Neuron (in vitro differentiated cells): ENCODE data around the gene CCDC8.

ENCODE experiments used
- H2AFZ ChIP-seq: one replicate; pipeline ENCODE4 v1.6.1; 2013; ENCODE audit warnings: low read depth, mild to moderate bottlenecking, inconsistent platforms, low read length, moderate library complexity
- H3K27me3 ChIP-seq: one replicate; pipeline ENCODE4 v1.6.1; 2013; ENCODE audit warnings: low read length; ENCODE audit not compliant: insufficient read depth
- H3K36me3 ChIP-seq: one replicate; pipeline ENCODE4 v1.6.1; 2013; ENCODE audit warnings: low read length; ENCODE audit not compliant: insufficient read depth
- H3K4me1 ChIP-seq: one replicate; pipeline ENCODE4 v1.6.1; 2013; ENCODE audit warnings: low read length; ENCODE audit not compliant: insufficient read depth
- H3K4me3 ChIP-seq: 2 replicates; pipeline ENCODE4 v1.5.1; 2013; ENCODE audit warnings: mild to moderate bottlenecking, low read length, moderate library complexity
- H3K9me3 ChIP-seq: one replicate; pipeline ENCODE4 v1.6.1; 2013; ENCODE audit warnings: low read length

Gene CCDC8

DNA sequence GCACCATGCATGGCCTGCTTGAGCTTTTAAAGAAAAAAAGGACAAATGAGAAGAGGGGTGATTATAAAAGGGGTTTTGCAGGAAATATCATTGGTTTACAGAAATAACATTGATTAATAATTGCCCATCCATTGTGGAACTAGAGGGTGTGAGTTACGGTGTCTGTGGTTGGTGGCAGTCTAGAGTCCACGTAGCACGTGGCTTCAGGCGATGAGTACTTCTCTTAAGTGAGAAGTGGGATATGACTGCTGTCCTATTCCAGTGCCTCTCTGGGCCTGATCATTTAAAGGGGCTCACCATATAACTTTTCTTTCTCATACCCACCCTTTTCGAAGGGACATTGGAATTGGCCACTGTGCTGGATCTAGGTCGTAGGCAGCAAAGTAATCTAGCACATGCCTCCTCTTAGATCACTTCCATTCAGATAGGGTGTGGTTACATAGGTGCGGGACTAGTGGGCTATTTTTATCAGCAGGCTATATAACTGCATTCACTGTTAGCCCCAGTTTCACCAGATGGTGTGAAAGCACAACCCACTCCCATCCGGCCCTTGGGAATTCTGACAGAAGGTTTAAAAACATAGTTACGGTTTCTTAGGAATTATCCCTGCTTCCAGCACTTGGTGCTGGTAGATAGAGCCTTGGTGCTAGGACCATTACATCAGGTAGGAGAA lies 46.6 kb downstream of the CCDC8 start:
- Histone ChIP-seq H2AFZ (no peak overlapping the region), H3K9me3 (no peaks in the 10 kb centered on the region), H3K4me1 (no peaks in the 10 kb centered on the region), H3K4me3 (no peak overlapping the region), H3K36me3 (peaks cover 65% of the 10 kb centered on the region), H3K27me3 (no peaks in the 10 kb centered on the region)

- Histone ChIP-seq H3K36me3 (peaks cover 56% of the 10 kb centered on the region), H3K27me3 (no peaks in the 10 kb centered on the region), H3K4me3 (no peak overlapping the region), H2AFZ (no peak overlapping the region), H3K9me3 (no peaks in the 10 kb centered on the region), H3K4me1 (no peaks in the 10 kb centered on the region)
Measured at GRCh38 chr19:46365561-46365960, 47.8 kb downstream of the CCDC8 start.

DNA sequence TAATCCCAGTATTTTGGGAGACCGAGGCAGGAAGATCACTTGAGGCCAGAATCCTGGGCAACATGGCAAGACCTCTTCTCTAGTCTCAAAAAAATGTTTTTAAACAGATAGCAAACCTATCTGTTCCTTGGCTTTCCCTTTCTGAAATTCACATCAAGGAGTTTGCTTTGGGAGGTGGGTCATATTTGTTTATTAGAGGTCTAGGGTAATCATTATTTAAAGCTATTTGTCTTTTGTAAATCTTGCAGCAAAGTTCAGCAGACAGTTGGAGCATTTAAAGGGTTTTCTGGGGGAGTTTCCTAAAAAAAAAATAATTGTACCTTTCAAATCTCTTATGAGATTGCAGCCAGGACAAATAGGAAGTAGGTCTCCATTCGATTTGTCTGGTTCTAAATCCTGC lies 49.0 kb downstream of the CCDC8 start:
- Histone ChIP-seq H3K27me3 (no peaks in the 10 kb centered on the region), H3K9me3 (no peaks in the 10 kb centered on the region), H2AFZ (no peak overlapping the region), H3K4me1 (no peaks in the 10 kb centered on the region), H3K4me3 (no peak overlapping the region), H3K36me3 (peaks cover 56% of the 10 kb centered on the region)

DNA sequence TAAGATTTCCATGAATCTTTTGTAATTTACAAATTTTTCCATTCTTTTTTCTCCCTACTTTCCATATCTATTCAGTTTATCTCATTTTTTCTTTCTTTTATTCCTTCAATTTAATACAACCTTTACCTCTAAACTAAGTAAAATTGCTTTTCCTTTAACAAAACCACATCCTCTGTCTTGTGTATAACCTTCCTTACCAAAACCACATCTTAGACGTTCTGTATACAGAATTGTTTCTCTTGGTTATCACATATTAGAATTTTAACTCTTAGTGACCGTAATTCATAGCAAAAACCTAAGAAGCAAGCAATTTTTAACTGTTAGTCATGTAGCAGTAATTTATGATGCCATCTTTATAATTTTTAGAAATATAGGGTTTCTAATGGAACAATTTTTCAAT lies 51.4 kb downstream of the CCDC8 start:
- Histone ChIP-seq H3K4me3 (no peak overlapping the region), H3K36me3 (peaks cover 63% of the 10 kb centered on the region)

More for the DNA sequence above, 51.4 kb downstream of the CCDC8 start:
- Histone ChIP-seq H3K27me3 (no peaks in the 10 kb centered on the region), H3K9me3 (no peaks in the 10 kb centered on the region), H2AFZ (no peak overlapping the region), H3K4me1 (no peaks in the 10 kb centered on the region)
